DMS 273 (cell line): ENCODE measurements around the gene HSD17B3.
A peak's percentile ranks its signal among the peaks of the same experiment; 100 is the strongest.
"Not testable (repeated sequence)": the region's sequence is repeated elsewhere in the genome, so short reads cannot be mapped to it uniquely, and the experiment has no call there.

Source experiments
- DNase-seq: peaks from one replicate; lab custom pipeline; 2025; ENCODE audit not compliant: unreplicated experiment; lab: John Stamatoyannopoulos, UW

Gene HSD17B3

GRCh38 chr9:96201140-96201539 lies 100.8 kb downstream of the HSD17B3 start:
- no peak for DNase-seq

GRCh38 chr9:96199006-96199405 lies 103.0 kb downstream of the HSD17B3 start:
- no peak for DNase-seq

GRCh38 chr9:96195541-96195940 lies 106.4 kb downstream of the HSD17B3 start:
- DNase-seq, result no peak

GRCh38 chr9:96193236-96193755 lies 108.7 kb downstream of the HSD17B3 start:
- no peak for DNase-seq

GRCh38 chr9:96192710-96193109 lies 109.3 kb downstream of the HSD17B3 start:
- DNase-seq, result no peak

GRCh38 chr9:96189995-96190394 lies 112.0 kb downstream of the HSD17B3 start:
- no peak for DNase-seq

GRCh38 chr9:96189581-96189980 lies 112.4 kb downstream of the HSD17B3 start:
- DNase-seq, result not testable (repeated sequence)

- DNase-seq, result no peak
Observed at GRCh38 chr9:96188571-96188970, 113.4 kb downstream of the HSD17B3 start.

- DNase-seq, result peak; percentile 60
Observed at GRCh38 chr9:96187151-96187555, 114.8 kb downstream of the HSD17B3 start.

- peak; percentile 8 for DNase-seq
Observed at GRCh38 chr9:96186591-96187011, 115.4 kb downstream of the HSD17B3 start.

- DNase-seq, result no peak
Observed at GRCh38 chr9:96185518-96186156, 116.3 kb downstream of the HSD17B3 start.
